ENCODE data around the gene PLPP4. TPM values are rescaled to one million over a fixed set of nuclear protein-coding genes. Genes with fewer than 3 reads are reported as not detected.

PLPP4 gene
- total RNA-seq, 1 experiment from 2014 or later, result not detected

GRCh38 chr10:120597902-120598301 is 140.9 kb downstream of the PLPP4 start:
- no CpG with 5 or more reads among the region's 3 CpGs for WGBS (ENCODE audit: extremely low coverage, insufficient read length, low lambda C conversion rate)
- H2BK12ac ChIP-seq (ENCODE audit: insufficient read length, low read depth, low read length), result no peak overlapping the region
- H3K27me3 Mint-ChIP-seq (ENCODE audit: low read depth), result peaks cover 13% of the 10 kb centered on the region
- no peaks in the 10 kb centered on the region for H3K79me2 ChIP-seq (ENCODE audit: insufficient read depth, low read length)
- H4K91ac ChIP-seq (ENCODE audit: insufficient read length, low read depth, low read length), result no peak overlapping the region
- H3K27me3 ChIP-seq (ENCODE audit: insufficient read depth, low read length), result no peaks in the 10 kb centered on the region
- H3K4me2 ChIP-seq (ENCODE audit: insufficient read depth, insufficient read length, low read length), result no peak overlapping the region
- no peaks in the 10 kb centered on the region for H3K23me2 ChIP-seq (ENCODE audit: insufficient read length, low read depth, low read length, poor library complexity, severe bottlenecking)
- no peak overlapping the region for H3K18ac ChIP-seq (ENCODE audit: insufficient read length, low read depth, low read length)
- H3K56ac ChIP-seq (ENCODE audit: insufficient read length, low read depth, low read length), result no peak overlapping the region
- H3K14ac ChIP-seq (ENCODE audit: insufficient read depth, low read length), result no peak overlapping the region
- no peak overlapping the region for H3T11ph ChIP-seq (ENCODE audit: low read length)
- no peak overlapping the region for H3K4me3 Mint-ChIP-seq
- H3K4me1 ChIP-seq (ENCODE audit: insufficient read depth, low read length), result peaks cover 4% of the 10 kb centered on the region; the same call in 1 of the 2 replicates
- H3K79me1 ChIP-seq (ENCODE audit: insufficient read depth, low read depth, low read length, poor library complexity, severe bottlenecking), result no peaks in the 10 kb centered on the region
- H2BK15ac ChIP-seq (ENCODE audit: low read depth, low read length), result no peak overlapping the region
- no peak for TF ChIP-seq CTCF (conservative IDR thresholded peaks at IDR 0.05)
- no peak overlapping the region for H3K27ac Mint-ChIP-seq
- H3K9ac ChIP-seq (ENCODE audit: extremely low read depth, insufficient read length, low read length), result no peak overlapping the region
- no peak overlapping the region for H2AFZ ChIP-seq (ENCODE audit: low read length)
- H2BK120ac ChIP-seq (ENCODE audit: low read depth, low read length, poor library complexity, severe bottlenecking), result no peak overlapping the region
- no peak overlapping the region for H3K27ac ChIP-seq (ENCODE audit: insufficient read length, low read depth, low read length)
- H3K23ac ChIP-seq (ENCODE audit: insufficient read length, low read depth, low read length), result no peak overlapping the region
- no peak overlapping the region for H2BK20ac ChIP-seq (ENCODE audit: low read depth, low read length, poor library complexity, severe bottlenecking)
- peaks cover 0 to 4% (median 0%) of the 10 kb centered on the region in 3 experiments; a peak in 4 of 7 replicates for H3K36me3 Mint-ChIP-seq (ENCODE audit: insufficient read depth in 1 of 3, low read depth in 3 of 3)
- H4K5ac ChIP-seq (ENCODE audit: insufficient read length, low read depth, low read length), result no peak overlapping the region
- peaks cover 2 to 6% of the 10 kb centered on the region in 2 experiments; a peak in 4 of 5 replicates for H3K9me3 Mint-ChIP-seq
- H3K9me3 ChIP-seq (ENCODE audit: control insufficient read depth, low read depth, low read length), result no peaks in the 10 kb centered on the region
- H3K4me1 Mint-ChIP-seq, result peaks cover 33 to 45% of the 10 kb centered on the region in 2 experiments
- H2BK5ac ChIP-seq (ENCODE audit: insufficient read length, low read length), result no peak overlapping the region
- no peak overlapping the region for H2AK5ac ChIP-seq (ENCODE audit: insufficient read length, low read length)
- no peak overlapping the region for H4K8ac ChIP-seq (replicated peaks; ENCODE audit: insufficient read length, low read depth, low read length)
- no peak overlapping the region for H3K4ac ChIP-seq (ENCODE audit: low read depth, low read length)
- no peak for DNase-seq
- no peaks in the 10 kb centered on the region for H4K20me1 ChIP-seq (ENCODE audit: control insufficient read depth, insufficient read depth, insufficient read length)

Data from H9 (cell line).